GM12801 (cell line): ENCODE measurements around the gene SEC14L5.

Experiments used
- TF ChIP-seq, protein P1 (sequence below): IDR thresholded peaks from one replicate; pipeline ENCODE4 v1.5.1; 2011; ENCODE audit warnings: control low read depth; ENCODE audit not compliant: insufficient read length; ENCODE audit errors: extremely low read depth

The SEC14L5 gene

DNA sequence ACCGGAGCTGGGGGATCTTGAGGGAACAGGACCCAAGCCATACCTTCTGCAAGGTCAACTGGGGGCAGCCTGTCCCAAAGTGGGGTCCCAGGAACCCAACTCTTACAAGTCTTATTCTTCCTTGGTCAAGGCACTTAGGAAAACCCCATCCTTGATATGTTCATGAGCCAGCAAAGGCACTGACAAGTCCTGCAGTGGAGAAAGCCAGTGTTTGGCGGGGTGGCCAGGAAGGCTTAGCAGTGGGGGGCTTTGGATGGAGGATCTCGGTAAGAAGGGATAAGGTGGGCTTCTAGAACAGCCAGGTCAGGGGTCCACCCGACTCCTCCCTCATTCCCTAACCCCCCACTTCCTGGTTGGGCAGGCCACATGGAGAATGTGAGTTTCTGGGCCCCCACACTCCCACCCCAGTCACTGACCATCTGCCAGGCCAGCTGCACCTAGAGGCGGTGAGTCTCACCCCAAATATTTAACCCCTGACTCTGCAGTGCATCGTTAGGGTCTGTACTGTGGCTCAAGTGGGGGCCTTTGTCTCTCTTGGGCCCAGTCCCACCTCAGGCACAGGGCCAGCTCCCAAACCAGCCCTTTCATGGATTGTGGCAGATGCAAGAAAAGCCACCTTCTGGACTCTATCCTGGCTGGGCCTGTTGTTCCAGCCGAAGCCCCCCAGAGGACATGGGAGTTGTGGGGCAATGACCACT, 43.5 kb upstream of the SEC14L5 start:
- TF ChIP-seq, protein P1, sequence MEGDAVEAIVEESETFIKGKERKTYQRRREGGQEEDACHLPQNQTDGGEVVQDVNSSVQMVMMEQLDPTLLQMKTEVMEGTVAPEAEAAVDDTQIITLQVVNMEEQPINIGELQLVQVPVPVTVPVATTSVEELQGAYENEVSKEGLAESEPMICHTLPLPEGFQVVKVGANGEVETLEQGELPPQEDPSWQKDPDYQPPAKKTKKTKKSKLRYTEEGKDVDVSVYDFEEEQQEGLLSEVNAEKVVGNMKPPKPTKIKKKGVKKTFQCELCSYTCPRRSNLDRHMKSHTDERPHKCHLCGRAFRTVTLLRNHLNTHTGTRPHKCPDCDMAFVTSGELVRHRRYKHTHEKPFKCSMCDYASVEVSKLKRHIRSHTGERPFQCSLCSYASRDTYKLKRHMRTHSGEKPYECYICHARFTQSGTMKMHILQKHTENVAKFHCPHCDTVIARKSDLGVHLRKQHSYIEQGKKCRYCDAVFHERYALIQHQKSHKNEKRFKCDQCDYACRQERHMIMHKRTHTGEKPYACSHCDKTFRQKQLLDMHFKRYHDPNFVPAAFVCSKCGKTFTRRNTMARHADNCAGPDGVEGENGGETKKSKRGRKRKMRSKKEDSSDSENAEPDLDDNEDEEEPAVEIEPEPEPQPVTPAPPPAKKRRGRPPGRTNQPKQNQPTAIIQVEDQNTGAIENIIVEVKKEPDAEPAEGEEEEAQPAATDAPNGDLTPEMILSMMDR: no peak

GRCh38 chr16:4915226-4915761, 42.8 kb upstream of the SEC14L5 start:
- TF ChIP-seq, protein P1: no peak

DNA sequence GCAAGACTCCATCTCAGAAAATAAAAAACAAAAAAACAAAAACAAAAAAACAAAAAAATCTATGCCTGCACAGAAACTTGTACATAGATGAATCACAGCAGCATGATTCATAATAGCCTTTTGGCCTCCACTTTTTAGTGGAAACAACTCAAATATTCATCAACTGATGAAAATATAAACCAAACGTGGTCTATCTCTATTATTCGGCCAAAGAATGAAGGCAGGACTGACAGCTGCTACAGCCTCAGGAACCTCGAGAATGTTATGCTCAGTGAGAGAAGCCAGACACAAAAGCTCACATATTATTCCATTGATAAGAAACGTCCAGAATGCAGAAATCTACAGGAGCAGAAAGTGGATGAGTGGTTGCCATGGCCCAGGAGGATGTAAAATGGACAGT, 41.0 kb upstream of the SEC14L5 start:
- TF ChIP-seq, protein P1: no peak

DNA sequence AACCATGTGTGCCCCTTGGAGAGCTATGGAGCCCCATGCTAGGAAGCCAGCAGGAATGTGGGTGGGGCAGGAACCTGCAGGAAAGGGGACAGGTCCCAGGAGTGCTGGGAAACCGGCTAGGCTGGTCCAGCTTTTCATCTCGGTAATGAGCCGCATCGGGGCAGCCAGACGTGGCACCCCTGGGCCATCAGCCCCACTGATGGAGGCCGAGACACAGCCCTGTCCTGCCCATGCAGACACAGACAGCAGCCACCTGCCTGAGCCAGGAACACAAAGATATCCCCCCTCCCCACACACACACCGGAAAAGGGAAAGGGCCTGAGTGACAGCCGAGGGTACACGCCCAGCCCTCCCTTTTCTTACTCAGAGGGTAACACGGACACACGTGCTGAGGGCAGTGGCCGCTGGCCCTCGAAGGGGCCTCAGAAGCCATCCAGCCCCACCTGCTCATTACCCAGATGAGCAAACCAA, 39.3 kb upstream of the SEC14L5 start:
- TF ChIP-seq, protein P1: no peak

DNA sequence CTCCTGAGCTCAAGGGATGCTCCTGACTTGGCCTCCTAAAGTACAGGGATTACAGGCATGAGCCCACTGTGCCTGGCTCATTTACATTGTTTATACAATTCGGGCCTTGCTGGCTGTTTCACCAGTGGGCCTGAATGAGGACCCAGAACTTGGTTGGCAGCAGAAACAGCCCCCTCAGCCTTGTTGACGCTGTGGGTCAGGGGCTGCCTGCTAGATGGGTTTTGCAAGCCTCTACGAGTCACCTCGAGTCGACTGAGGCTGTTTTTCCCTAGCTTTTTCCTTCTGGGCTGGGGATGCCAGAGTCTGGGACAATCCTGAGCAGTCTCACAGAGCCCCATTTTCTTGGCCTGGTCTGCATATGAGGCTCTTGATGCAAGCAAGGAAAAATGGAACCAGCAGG, 37.3 kb upstream of the SEC14L5 start:
- TF ChIP-seq, protein P1: no peak

DNA sequence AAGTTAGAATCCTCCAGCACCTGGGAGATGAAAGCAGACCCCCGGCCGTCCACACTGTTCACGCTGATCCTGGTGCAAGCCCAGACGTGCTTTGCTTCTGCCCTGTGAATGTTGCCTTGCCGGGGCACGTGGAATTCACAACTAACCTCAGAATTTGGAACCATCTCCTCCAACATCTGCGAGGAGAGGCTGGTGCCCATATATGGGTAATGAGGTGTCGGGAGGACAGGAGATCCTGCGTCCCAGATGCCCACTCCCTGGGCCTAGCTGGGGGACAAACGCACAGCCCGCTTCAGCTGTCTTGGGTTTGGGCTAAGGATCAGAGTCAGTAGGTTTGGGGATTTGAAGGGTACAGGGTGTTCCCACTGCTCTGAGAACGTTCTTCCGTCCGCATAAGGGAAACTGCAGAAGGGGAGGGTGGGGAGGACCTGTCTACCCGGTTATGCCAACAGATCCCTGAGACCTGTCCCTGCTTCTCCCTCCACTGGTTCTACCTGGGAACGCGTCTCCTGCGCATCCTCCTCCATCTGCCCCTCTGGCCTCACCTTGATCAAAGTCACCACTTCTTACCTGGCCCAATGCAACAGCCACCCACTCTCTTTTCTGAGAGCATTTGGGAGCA, 35.3 kb upstream of the SEC14L5 start:
- TF ChIP-seq, protein P1: no peak

DNA sequence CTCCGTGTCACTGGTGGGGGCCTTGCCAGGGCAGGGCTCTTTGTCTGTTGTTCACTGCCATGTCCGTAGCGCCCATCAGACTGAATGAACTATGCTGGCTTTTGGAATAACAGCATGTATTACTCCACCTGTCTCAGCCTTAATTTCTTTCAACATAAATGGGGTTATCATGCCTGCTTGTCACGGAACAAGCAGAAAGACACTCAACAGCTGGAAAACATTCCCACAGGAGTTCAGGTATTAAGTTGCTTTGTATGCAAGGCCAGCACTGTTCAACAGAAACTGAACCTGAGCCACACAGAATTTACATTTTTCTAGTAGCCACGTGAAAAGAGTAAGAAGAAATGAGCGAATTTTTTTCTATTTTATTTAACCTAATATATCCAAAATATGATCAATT, 34.3 kb upstream of the SEC14L5 start:
- TF ChIP-seq, protein P1: no peak
